GM10847 (cell line): ENCODE results near the gene VPS33A.

ENCODE experiments used
- POLR2A ChIP-seq: IDR thresholded peaks from 2 replicates; pipeline ENCODE4 v1.6.1; 2011; ENCODE audit not compliant: insufficient read length; ENCODE audit errors: extremely low read depth

The VPS33A gene

DNA sequence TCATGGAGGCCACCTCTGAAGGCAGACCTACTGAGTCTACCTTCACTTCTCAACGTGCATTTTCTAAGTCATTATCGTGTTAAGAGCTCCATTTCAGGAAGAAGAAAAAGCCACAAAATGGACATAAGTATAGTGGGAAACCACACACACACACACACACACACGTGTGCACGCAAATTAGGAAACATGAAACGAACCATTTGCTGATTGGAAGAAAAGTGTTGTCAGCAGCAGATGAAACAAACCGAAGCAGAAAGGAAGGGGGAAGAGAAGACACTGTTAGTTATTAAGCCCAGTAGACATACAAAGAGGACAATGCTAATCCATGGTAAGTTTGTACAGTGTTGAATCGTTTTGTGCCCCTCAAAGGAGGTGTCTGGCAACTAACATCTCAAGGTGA, 9.9 kb upstream of the VPS33A start:
- no peak for TF ChIP-seq POLR2A

DNA sequence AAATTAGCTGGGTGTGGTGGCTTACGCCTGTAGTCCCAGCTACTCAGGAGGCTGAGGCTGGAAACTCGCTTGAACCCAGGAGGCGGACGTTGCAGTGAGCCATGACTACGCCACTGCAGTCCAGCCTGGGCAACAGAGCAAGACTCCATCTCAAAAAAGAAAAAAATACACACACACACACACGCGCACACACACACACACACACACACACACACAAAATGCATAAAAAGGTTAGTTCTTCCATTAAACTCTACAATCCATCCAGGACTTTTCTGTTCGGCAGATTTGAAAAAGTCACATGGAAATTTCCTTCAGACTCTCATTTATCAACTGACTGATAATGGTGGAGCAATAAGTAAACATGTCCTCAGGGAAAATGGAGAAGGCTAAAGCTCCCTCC, 9.2 kb upstream of the VPS33A start:
- no peak for TF ChIP-seq POLR2A

DNA sequence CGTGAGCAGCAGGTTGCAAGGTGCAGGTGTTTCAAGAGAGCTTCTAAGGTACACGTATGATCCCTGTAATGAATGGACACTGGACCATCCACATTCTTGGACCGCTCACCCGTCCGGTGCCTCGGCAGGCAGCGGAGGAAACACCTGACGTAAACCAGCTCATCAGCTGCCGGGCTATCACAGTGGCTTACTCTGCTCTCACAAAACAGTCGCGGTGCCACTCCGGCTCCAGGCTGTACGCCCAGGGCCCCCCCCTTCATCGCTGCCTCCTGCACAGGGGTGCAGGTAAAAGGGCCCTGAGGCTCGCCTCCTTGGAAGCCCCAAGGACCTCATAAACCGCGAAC, 436 bp downstream of the VPS33A start:
- TF ChIP-seq POLR2A, result no peak

DNA sequence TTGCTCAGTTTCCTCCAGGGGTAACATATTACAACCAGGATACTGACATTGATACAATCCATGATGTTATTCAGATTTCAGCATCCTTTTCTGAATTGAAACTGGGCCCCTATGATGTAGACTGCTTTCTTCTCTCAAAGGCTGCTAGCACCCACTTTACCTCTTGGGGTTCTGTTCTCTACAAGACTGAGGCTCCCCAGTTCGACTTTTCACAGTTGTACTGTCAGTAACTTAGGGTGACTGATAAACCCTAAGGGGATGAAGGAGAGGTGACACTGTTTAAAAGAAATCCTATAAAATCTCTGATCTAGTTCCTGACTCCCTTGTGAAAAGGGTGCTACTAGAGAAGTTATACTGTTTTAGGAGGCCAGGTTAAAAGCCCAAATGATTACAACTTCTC, 818 bp downstream of the VPS33A start:
- no peak for TF ChIP-seq POLR2A

DNA sequence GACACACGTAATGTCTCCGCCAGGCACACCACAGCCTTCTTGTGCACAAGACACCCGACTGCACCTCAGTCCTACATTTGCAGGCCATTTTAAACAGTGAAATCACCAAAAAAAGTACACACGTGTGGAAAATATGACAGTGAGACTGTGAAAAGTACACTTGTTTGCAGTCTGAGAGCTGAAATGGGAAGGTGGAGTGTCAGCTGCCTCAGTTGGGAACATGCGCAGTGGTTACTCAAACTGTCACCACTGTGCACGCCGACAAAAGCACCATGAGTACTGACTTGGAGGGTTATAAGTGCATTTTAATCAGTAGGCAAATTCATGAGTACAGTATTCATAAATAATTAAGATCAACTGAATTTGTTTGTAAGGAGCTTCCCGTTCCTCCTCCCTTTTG, 15.8 kb downstream of the VPS33A start:
- no peak for TF ChIP-seq POLR2A

DNA sequence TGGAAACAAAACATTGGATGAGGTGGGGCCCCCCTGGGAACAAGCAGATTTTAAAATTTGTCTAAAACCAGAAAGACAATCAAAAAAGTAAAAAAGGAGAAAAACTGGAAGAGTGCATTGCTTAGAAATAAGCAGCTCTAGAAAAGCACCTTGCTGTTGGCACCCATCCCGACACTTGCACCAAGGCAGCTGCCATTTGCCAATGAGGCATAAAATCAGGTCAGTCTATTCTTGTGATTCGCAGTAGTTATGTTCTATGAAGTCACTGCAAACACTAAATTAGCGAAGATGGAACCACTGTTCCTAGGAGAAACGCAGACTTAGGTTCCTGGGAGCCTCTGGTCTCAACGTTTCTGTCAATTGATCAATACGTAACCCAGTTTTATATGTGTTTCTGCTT, 16.2 kb downstream of the VPS33A start:
- no peak for TF ChIP-seq POLR2A

DNA sequence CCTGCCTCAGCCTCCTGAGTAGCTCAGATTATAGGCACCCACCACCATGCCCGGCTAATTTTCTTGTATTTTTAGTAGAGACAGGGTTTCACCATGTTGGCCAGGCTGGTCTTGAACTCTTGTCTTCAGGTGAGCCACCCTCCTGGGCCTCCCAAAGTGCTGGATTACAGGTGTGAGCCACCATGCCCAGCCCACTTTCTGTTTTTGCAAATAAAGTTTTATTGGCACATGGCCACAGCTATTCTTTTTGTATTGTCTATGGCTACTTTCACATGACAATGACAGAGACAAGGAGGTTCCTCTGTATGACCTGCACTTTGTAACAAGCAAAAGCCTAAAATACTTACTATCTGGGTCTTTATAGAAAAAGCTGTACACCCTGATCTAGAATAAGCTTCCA, 20.7 kb downstream of the VPS33A start:
- no peak for TF ChIP-seq POLR2A

DNA sequence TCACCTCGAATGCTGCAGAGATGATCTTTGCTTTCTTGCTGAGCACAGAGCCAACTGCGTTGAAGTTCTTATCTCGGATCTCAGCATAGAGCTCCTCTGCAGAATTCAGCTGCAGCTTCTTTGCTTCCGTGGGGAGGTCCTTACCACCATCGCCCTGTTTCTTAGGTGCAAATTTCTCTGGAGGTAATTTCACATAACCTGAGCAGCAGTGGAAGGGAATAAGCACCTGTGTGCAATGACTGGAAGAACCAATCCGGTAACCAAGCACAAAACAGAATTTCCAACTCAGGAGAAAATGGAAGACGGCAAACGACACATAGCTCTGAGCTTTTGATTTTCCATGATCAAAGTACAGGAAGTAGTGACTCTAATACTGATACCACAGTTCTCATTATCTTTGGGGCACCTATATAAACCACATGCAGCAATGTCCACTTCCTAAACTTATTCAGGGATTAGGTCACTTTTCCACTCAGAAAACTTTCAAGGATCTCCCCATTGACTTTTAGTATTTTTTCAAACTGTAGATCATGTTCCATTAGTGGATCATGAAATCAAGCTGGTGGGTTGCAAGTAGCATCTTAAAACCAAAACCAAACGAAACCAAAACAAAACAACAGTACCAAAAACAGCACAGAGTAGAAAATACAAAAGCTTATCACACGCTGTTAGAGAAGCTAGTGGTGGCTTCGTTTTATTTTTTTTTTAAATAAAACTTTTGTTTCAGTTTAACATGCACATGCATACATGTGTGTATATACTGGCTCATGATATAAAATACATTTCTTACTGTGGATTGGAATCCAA, 21.5 kb downstream of the VPS33A start:
- no peak for TF ChIP-seq POLR2A

DNA sequence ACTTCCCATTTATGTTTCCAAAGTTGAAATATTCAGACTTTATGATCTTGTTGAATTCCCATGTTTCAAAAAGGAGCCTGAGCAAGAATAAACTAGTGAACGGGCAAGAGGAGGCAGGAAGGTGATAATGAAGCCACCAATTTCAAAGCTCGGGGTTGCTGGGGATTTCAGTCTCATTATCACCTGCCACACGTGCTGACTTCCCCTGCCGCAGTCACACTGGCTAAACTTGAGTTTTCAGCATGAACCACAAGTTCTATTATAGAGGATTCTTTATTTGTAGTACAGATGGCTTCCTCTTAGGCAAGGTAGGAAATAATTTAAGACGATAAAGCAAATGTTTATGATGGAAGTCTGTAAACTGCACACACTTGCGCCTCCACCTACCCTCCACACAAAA, 22.3 kb downstream of the VPS33A start:
- no peak for TF ChIP-seq POLR2A

DNA sequence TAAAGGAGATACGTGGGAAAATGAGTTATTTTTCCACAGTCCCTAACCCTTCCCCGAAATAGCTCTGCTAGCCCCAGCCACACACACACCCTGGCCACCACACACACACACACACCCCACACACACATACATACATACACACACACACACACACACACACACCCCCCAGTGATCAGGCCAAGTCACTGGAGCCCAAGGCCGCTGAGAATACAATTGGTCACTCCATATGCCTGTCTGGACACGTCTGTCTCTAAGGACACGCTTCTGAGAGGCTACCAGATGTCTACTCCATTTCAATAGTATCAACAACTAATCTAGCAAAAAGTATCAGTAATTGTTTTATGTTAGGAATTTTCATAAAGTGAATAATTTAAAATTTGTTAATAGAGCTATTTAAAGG, 27.4 kb downstream of the VPS33A start:
- no peak for TF ChIP-seq POLR2A

DNA sequence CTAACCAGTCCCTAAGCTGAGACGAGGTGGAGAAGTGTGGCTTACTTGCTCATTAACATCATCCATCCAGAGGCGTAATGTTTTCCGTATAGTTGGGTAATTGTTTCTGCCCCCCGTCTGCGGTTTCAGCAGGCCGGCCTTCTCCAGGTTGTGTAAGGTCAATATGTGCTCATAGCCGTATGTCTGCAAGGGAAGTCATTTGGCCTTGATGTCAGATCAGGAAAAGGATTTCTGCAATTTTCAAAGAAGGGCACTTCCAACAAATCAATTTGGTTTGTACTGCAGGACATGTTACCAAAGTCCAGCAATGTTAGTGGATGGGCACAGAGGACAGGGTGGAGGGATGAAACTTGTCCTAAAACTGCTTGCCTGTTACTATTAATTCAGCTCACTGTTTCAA, 30.6 kb downstream of the VPS33A start:
- TF ChIP-seq POLR2A, result no peak

DNA sequence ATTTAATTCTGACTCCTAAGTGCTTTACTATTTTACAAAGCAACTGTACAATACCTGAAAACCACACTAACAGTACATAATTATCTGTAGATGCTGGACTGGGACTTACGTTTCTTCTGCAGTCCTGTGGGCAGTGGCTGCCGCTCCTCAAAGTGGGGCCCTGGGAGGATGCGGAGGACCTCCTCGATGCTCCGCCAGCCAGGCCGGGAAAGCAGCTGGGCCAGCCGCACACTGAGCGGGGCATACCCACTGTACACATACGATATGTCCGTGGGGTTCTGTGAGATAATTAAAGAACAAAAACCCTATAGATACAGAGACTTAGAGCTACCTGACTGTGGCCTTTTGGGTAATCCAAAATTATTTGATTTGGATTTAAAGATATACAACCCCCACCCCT, 33.6 kb downstream of the VPS33A start:
- TF ChIP-seq POLR2A, result no peak

DNA sequence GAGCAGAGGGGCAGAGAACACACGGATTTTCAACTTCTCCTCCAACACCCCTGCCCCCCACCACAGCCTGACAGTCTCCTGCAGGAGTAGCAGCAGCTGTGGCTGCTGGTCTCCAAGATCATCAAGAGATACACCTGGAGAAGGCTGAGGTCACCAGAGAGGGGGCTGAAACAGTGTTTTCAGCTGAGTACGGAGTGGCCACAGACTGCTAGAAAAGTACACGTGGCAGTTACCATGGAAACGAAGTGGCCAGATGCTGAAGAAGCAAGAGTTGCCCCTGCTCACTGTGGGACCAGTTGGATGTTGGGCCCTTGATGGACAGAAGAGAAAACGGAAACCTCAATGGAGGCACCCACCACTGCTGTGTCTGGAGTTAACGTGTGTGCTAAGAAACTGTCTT, 35.5 kb downstream of the VPS33A start:
- no peak for TF ChIP-seq POLR2A

DNA sequence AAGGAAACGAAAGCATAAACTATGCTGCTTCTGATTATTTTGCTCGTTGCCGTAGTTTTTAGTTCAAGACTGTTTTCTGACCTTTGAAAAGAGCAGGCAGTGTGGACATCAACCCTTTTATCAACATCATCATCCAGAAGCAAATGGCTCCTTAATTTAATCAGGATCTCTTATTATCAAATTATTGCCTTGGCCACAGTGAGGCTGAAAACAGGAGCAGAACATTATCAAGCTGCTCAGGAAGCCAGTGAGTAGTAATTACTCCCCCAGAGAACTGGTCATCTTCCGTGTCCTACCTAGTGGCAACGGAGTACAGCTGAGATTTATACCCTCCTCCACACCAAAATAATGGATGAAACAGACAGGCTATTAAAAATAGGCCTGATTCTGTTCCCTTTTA, 38.2 kb downstream of the VPS33A start:
- no peak for TF ChIP-seq POLR2A

DNA sequence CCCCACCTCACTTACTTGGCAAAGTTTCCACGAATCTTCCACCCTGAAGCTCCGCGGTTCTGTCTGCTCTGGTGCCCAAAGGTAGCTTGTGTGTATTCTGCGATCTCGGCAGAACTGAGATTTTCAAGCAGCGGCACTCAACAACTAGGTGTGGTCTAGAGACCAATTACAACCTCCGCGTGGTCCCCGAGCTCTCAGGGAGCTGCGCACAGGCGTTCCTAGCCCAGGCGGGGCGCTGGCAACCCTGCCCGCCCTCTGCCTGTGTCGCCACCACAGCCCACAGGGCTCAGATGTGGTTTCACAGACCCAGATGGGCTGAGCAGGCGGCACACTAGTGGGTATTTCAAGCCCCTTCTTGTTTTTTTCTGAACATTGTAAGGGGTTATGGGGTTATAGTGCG, 39.0 kb downstream of the VPS33A start:
- TF ChIP-seq POLR2A, result no peak

DNA sequence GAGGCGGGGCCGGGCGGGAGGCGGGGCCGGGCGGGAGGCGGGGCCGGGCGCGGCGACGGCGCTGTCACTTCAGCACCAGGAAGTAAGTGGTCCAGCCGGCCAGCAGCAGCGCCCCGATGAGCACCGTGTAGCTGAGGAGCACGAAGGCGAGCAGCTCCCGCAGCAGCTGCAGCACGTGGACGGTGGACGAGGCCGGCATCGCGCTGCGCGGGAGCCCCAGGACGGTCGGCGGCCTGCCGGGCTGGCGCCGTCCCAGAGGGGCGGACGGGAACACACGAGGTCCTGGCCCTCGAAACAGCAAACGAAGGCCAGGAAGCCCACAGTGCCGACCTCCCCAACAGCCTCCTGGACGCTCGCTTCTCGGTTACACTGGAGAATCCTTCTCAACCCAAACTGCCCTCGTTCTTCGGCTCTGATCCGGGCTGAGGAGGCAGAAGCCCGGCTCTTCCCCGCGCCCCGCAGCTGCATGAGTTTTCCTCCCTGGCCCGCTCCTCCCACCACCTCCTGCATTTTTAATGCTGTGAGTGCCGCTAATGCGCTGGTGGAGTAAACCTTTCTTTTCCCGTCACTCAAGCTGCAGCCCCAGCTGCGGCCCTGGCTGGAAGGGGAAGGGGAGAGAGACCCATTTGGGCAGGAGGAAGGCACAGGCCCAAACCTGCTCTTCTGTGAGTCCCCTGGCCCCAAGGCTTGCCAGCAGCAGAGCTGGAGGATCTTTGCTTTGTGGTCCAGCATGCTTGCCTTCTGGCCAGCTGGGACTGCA, 39.7 kb downstream of the VPS33A start:
- TF ChIP-seq POLR2A, result no peak

DNA sequence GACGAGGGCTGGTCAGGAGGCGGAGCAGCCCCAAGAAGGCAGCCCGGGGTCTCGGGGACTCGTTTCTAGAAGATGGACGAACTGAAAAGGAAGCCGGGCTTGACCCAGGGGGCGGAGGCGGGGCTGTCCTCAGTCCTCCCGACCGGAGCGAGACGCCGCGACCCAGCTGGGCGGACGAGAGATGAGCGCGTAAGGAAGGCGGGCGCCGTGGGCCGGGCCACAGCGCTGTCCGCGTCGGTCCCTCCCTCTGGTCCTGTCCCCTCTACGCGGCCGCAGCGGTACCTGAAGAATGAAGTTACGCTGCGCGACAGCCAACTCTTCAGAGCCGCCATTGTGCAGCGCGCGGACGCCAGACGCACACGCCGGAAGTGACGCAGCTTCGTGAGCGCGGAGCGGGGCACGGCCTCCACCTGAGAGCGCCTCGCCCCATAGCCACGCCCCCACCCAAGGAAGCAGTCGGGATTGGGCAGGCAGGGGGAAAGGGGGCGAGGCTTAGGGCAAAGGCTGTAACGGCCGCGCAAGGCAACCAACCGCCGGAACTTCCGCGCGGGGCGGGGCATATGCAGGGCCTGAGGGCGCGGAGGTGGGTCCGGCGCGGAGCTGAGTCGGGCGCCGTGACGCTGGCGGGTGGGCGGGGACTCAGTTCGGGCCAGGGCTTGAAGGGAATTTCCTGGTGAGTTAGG, 40.5 kb downstream of the VPS33A start, which contains the start of gene DIABLO:
TSS of gene DIABLO (minus strand) at position 370 of the 683 bp plus-strand sequence. CDS start at position 332, 38 bp downstream.
- TF ChIP-seq POLR2A, result peak; percentile 95

DNA sequence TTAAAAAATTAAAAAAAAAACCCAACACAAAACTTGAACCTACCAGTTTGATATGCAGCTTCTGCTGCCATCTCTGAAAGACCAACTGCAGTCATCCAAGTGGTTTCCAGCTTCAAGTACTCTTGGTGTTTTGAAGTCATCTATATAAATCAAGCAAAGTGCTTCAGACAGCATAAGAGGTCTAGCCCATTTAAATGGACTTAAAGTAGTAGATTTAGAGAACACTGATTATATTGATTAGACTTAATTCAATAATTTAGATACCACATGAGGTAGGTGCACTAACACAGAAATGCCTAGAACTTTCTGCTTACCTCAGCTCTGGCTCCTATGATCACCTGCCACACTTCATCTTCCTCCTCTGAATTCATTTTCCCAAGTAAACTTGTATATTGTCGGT, 49.8 kb downstream of the VPS33A start:
- TF ChIP-seq POLR2A, result no peak
